MCF 10A (cell line): Measurements from ENCODE around the gene PYGO1. TPM values are rescaled to one million over a fixed set of nuclear protein-coding genes. Genes with fewer than 3 reads are reported as not detected.

ENCODE experiments used
- BruUV-seq: library from RNA; stranded (reverse); fragments of 400-500 nt; replicated peaks from 2 replicates; lab custom pipeline; 2021; lab: Mats Ljungman, UMichigan
- CTCF ChIA-PET: fragments of 300-600 bp; sonication (Branson Sonifier 250); formaldehyde crosslinking; extraction: SDS; loops from one replicate; lab custom pipeline; 2021; ENCODE audit warnings: antibody characterized with exemption, inconsistent platforms; lab: Yijun Ruan, JAX
- POLR2A ChIA-PET: fragments of 300-600, 350-650 bp; sonication (Branson Sonifier 250); formaldehyde crosslinking; extraction: SDS; loops from one replicate; lab custom pipeline; 2020; ENCODE audit warnings: antibody characterized with exemption, inconsistent platforms; lab: Yijun Ruan, JAX
- DNase-seq: peaks from one replicate; pipeline ENCODE4 v3.0.0-alpha.2; 2018; ENCODE audit not compliant: unreplicated experiment
- H3K27ac Mint-ChIP-seq: one replicate; pipeline ENCODE4 v1.8.0; 2022; ENCODE audit warnings: mild to moderate bottlenecking, low read depth, mixed read lengths; ENCODE audit not compliant: unreplicated experiment
- H3K27me3 Mint-ChIP-seq: one replicate; pipeline ENCODE4 v1.8.0; 2022; ENCODE audit warnings: mixed read lengths; ENCODE audit not compliant: insufficient read depth, unreplicated experiment
- H3K36me3 Mint-ChIP-seq: one replicate; pipeline ENCODE4 v1.8.0; 2022; ENCODE audit warnings: mild to moderate bottlenecking, moderate library complexity, mixed read lengths; ENCODE audit not compliant: insufficient read depth, unreplicated experiment
- H3K4me1 Mint-ChIP-seq: one replicate; pipeline ENCODE4 v1.8.0; 2022; ENCODE audit warnings: mixed read lengths; ENCODE audit not compliant: insufficient read depth, unreplicated experiment
- H3K4me3 Mint-ChIP-seq: one replicate; pipeline ENCODE4 v1.8.0; 2022; ENCODE audit warnings: mild to moderate bottlenecking, moderate library complexity, mixed read lengths; ENCODE audit not compliant: unreplicated experiment
- H3K9me3 Mint-ChIP-seq: one replicate; pipeline ENCODE4 v1.8.0; 2022; ENCODE audit warnings: mixed read lengths; ENCODE audit not compliant: unreplicated experiment
- CTCF ChIP-seq: fragments of 200-600 bp; IDR thresholded peaks from one replicate; pipeline ENCODE4 v1.8.0; 2022; ENCODE audit warnings: antibody characterized with exemption, mild to moderate bottlenecking; ENCODE audit not compliant: unreplicated experiment
- intact Hi-C: fragments of 100-400 bp; cut with micrococcal nuclease; formaldehyde crosslinking; loops from 2 replicates; pipeline ENCODE4 v1.14.1; 2022
- total RNA-seq: library from RNA; stranded (reverse); gene quantifications from 2 replicates; pipeline ENCODE4 v1.2.3, GENCODE V29; 2022

The PYGO1 gene
- total RNA-seq, 1 experiment from 2014 or later: 3.9 TPM

DNA sequence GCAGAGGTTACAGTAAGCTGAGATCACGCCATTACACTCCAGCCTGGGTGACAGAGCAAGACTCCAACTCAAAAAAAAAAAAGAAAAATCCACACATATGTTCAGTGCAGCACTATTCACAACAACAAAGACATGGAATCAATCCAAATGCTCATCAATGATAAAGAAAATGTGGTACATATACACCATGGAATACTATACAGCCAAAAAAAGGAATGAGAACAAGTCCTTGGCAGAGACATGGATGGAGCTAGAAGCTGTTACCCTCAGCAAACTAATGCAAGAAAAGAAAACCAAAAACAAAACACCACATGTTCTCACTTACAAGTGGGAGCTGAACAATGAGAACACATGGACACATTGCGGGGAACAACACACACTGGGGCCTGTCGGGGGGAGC, 25.5 kb downstream of the PYGO1 start:
- H3K4me1 Mint-ChIP-seq: no peaks in the 10 kb centered on the region
- H3K36me3 Mint-ChIP-seq: no peaks in the 10 kb centered on the region
- DNase-seq: no peak
- H3K27ac Mint-ChIP-seq: no peak overlapping the region
- CTCF ChIA-PET: no interaction called here
- POLR2A ChIA-PET: no interaction called here
- no peaks in the 10 kb centered on the region for H3K27me3 Mint-ChIP-seq
- intact Hi-C loops: no loop called here
- H3K9me3 Mint-ChIP-seq: peaks cover 10% of the 10 kb centered on the region
- TF ChIP-seq CTCF: no peak
- H3K4me3 Mint-ChIP-seq: no peak overlapping the region
- no TSS peak for BruUV-seq

- peaks cover 36% of the 10 kb centered on the region for H3K9me3 Mint-ChIP-seq
- CTCF ChIA-PET: interaction anchor here (0.6 to 0.7 kb wide), 2 partner anchors 32 to 462 kb away, joined by 3 read pairs; no protein-coding TSS in a partner anchor
- H3K36me3 Mint-ChIP-seq: no peaks in the 10 kb centered on the region
- H3K27me3 Mint-ChIP-seq: no peaks in the 10 kb centered on the region
- no TSS peak for BruUV-seq
- TF ChIP-seq CTCF: no peak
- intact Hi-C loops: no loop called here
- H3K4me1 Mint-ChIP-seq: no peaks in the 10 kb centered on the region
- no peak for DNase-seq
- POLR2A ChIA-PET: no interaction called here
- H3K4me3 Mint-ChIP-seq: no peak overlapping the region
- no peak overlapping the region for H3K27ac Mint-ChIP-seq
These were observed 33.1 kb downstream of the PYGO1 start for GRCh38 chr15:55555089-55555488.

DNA sequence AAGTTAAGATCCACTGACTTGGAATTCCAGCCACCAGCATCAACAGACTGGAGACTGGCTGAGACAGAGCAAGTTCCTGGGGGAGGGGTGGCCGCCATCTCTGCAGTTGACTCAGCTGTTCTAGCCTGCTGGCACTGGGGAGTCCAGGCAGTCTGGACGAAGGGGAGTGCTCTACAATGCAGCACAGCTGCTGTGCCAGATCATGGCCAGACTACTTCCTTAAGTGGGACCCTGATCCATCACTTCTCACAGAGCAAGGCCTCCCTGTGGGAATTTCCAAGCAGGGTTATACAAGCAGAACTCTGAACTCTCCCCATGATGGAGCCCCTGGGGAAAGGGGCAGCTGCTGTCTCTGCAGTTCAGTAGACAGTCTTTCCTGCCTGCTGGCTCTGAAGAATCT, 35.2 kb downstream of the PYGO1 start:
- POLR2A ChIA-PET: no interaction called here
- intact Hi-C loops: no loop called here
- H3K27ac Mint-ChIP-seq: no peak overlapping the region
- H3K4me1 Mint-ChIP-seq: no peaks in the 10 kb centered on the region
- H3K4me3 Mint-ChIP-seq: no peak overlapping the region
- DNase-seq: no peak
- peaks cover 41% of the 10 kb centered on the region for H3K9me3 Mint-ChIP-seq
- CTCF ChIA-PET: no interaction called here
- no peak for TF ChIP-seq CTCF
- no peaks in the 10 kb centered on the region for H3K36me3 Mint-ChIP-seq
- no peaks in the 10 kb centered on the region for H3K27me3 Mint-ChIP-seq
- BruUV-seq: no TSS peak

DNA sequence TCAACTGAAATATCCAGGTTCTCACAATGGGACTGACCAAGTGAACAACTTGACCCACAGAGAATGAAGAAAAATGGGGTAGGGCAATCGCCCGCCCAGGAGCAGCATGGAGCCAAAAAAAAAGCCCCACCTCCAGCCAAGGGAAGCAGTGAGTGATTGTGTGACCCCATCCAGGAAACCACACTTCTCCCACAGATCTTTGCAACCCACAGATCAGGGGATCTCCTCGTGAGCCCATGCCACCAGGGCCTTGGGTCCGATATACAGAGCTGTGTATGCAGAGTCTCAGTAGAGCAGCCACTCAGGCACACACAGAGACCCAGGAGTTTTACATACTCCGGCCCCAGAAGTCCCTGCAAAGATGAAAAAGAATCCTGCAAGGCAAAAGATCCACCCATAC, 35.7 kb downstream of the PYGO1 start:
- Mint-ChIP-seq H3K27me3 (no peaks in the 10 kb centered on the region), H3K9me3 (peaks cover 41% of the 10 kb centered on the region), H3K36me3 (no peaks in the 10 kb centered on the region), H3K4me1 (no peaks in the 10 kb centered on the region), H3K27ac (no peak overlapping the region), H3K4me3 (no peak overlapping the region)
- no peak for TF ChIP-seq CTCF
- ChIA-PET CTCF (interaction anchor here (0.6 kb wide), 1 partner anchor 145 kb away, joined by 3 read pairs; no protein-coding TSS in a partner anchor), POLR2A (no interaction called here)
- BruUV-seq: no TSS peak
- intact Hi-C loops: no loop called here
- DNase-seq: no peak
